Epithelial cell of esophagus (primary cell): ENCODE results near the gene CD79A.

Source experiments
- DNase-seq: peaks from one replicate; pipeline ENCODE4 v3.0.0; 2010; ENCODE audit warnings: low read depth
- H3K4me3 ChIP-seq: 2 replicates; pipeline ENCODE4 v1.5.1; 2011; ENCODE audit warnings: mild to moderate bottlenecking, low read length, control low read depth
- CTCF ChIP-seq: IDR thresholded peaks from 2 replicates; pipeline ENCODE4 v1.5.1; 2011; ENCODE audit warnings: low read depth, mild to moderate bottlenecking, low read length, control low read depth, inconsistent platforms; ENCODE audit not compliant: insufficient read depth; ENCODE audit errors: missing control alignments

CD79A gene

GRCh38 chr19:41886761-41887710, 10.0 kb downstream of the CD79A start:
- no peak overlapping the region for H3K4me3 ChIP-seq
- TF ChIP-seq CTCF: no peak

GRCh38 chr19:41887711-41888382, 10.8 kb downstream of the CD79A start:
- peak; percentile 97 for DNase-seq
- H3K4me3 ChIP-seq: no peak overlapping the region
- peak; percentile 54 for TF ChIP-seq CTCF

More at GRCh38 chr19:41886761-41887710, 10.0 kb downstream of the CD79A start:
- DNase-seq: peak; percentile 48

GRCh38 chr19:41888926-41889325, 11.8 kb downstream of the CD79A start:
- H3K4me3 ChIP-seq: no peak overlapping the region
- no peak for TF ChIP-seq CTCF
- DNase-seq: no peak

GRCh38 chr19:41889896-41890295, 12.8 kb downstream of the CD79A start:
- H3K4me3 ChIP-seq: no peak overlapping the region
- TF ChIP-seq CTCF: no peak
- no peak for DNase-seq

GRCh38 chr19:41890936-41891335, 13.9 kb downstream of the CD79A start:
- H3K4me3 ChIP-seq: no peak overlapping the region
- DNase-seq: no peak
- no peak for TF ChIP-seq CTCF

- no peak for TF ChIP-seq CTCF
- DNase-seq: no peak
- H3K4me3 ChIP-seq: no peak overlapping the region
These were observed 15.3 kb downstream of the CD79A start for GRCh38 chr19:41892173-41892902.
